Thoracic aorta (tissue), 2 donors: ENCODE results near the gene ATF7IP2. TPM values are rescaled to one million over a fixed set of nuclear protein-coding genes. Genes with fewer than 3 reads are reported as not detected.
"Not testable (repeated sequence)": the region's sequence is repeated elsewhere in the genome, so short reads cannot be mapped to it uniquely, and the experiment has no call there.

Source experiments
- ATAC-seq: fragments of 150-250 bp; one replicate; pipeline ENCODE4 v1.8.0; 2017; ENCODE audit warnings: low read depth; ENCODE audit not compliant: insufficient number of reproducible peaks, low FRiP score
- DNase-seq: peaks from one replicate; pipeline ENCODE4 v3.0.0-alpha.2; 2020; ENCODE audit warnings: low spot score
- H3K27ac ChIP-seq, 2 donors: fragments of 200-600 bp; sonication (generic); 1 replicate in 1 of 2; 2 replicates in 1 of 2; pipeline ENCODE4 v1.5.1; 2016; ENCODE audit warnings: mild to moderate bottlenecking in 2 of 2, moderate library complexity in 2 of 2
- H3K27me3 ChIP-seq: fragments of 200-600 bp; sonication (generic); replicated peaks from 2 replicates; pipeline ENCODE4 v1.6.0; 2016; ENCODE audit warnings: mild to moderate bottlenecking; ENCODE audit not compliant: insufficient read depth
- H3K36me3 ChIP-seq: fragments of 200-600 bp; sonication (generic); one replicate; pipeline ENCODE4 v1.5.1; 2016
- H3K4me1 ChIP-seq, 2 donors: fragments of 200-600 bp; sonication (generic); 1 replicate in 1 of 2; 2 replicates in 1 of 2; pipeline versions ENCODE4 v1.5.1 to v1.6.0; 2016; ENCODE audit warnings: low read depth in 2 of 2, mild to moderate bottlenecking in 1 of 2; ENCODE audit not compliant: control insufficient read depth in 1 of 2
- H3K4me3 ChIP-seq: fragments of 200-600 bp; sonication (generic); 2 replicates; pipeline ENCODE4 v1.5.1; 2016; ENCODE audit warnings: mild to moderate bottlenecking
- H3K9me3 ChIP-seq: fragments of 200-600 bp; sonication (generic); 2 replicates; pipeline ENCODE4 v1.5.1; 2016
- CTCF ChIP-seq: fragments of 200-600 bp; sonication (generic); IDR thresholded peaks from one replicate; pipeline ENCODE4 v1.5.1; 2019; ENCODE audit warnings: antibody characterized with exemption
- total RNA-seq, 2 donors: library from RNA; depleted of rRNA; stranded (reverse); fragments of >200 nt; gene quantifications; one replicate each; pipeline versions ENCODE4 v1.1.0 to v1.2.3, GENCODE V29; 2016

The ATF7IP2 gene
- total RNA-seq, 2 donors from 2014 or later, result 7.2 to 15.8 TPM

GRCh38 chr16:10402975-10403374 lies 17.1 kb downstream of the ATF7IP2 start:
- no peak for TF ChIP-seq CTCF
- Histone ChIP-seq H3K4me1 (no peaks in the 10 kb centered on the region), H3K9me3 (peaks cover 11% of the 10 kb centered on the region), H3K36me3 (no peaks in the 10 kb centered on the region), H3K27ac (no peak overlapping the region), H3K4me3 (no peak overlapping the region), H3K27me3 (no peaks in the 10 kb centered on the region)
- ATAC-seq, result no peak
- no peak for DNase-seq

GRCh38 chr16:10405386-10405939 lies 19.6 kb downstream of the ATF7IP2 start:
- Histone ChIP-seq H3K4me1 (no peaks in the 10 kb centered on the region), H3K27ac (no peak overlapping the region), H3K36me3 (no peaks in the 10 kb centered on the region), H3K27me3 (no peaks in the 10 kb centered on the region), H3K4me3 (no peak overlapping the region), H3K9me3 (peaks cover 34% of the 10 kb centered on the region)
- no peak for TF ChIP-seq CTCF
- ATAC-seq (no peak), DNase-seq (no peak)

- H3K4me3 ChIP-seq, result no peak overlapping the region
- TF ChIP-seq CTCF, result no peak
- H3K4me1 ChIP-seq, result no peaks in the 10 kb centered on the region
- DNase-seq, result no peak
- H3K27ac ChIP-seq, result no peak overlapping the region
- no peak for ATAC-seq
- no peaks in the 10 kb centered on the region for H3K27me3 ChIP-seq
- no peaks in the 10 kb centered on the region for H3K36me3 ChIP-seq
- peaks cover 34% of the 10 kb centered on the region for H3K9me3 ChIP-seq
Observed at GRCh38 chr16:10408824-10409381, 23.0 kb downstream of the ATF7IP2 start.

GRCh38 chr16:10409713-10410112 lies 23.9 kb downstream of the ATF7IP2 start:
- H3K4me3 ChIP-seq, ATAC-seq, H3K36me3 ChIP-seq, H3K4me1 ChIP-seq, H3K27me3 ChIP-seq, DNase-seq, H3K27ac ChIP-seq: not testable (repeated sequence)
- H3K9me3 ChIP-seq, result peaks cover 37% of the 10 kb centered on the region

- H3K27ac ChIP-seq, result no peak overlapping the region
- no peak overlapping the region for H3K4me3 ChIP-seq
- no peak for TF ChIP-seq CTCF
- ATAC-seq (no peak), DNase-seq (no peak)
- no peaks in the 10 kb centered on the region for H3K27me3 ChIP-seq
- H3K9me3 ChIP-seq, result peaks cover 44% of the 10 kb centered on the region
- H3K36me3 ChIP-seq, result no peaks in the 10 kb centered on the region
- no peaks in the 10 kb centered on the region for H3K4me1 ChIP-seq
Observed at GRCh38 chr16:10410469-10410868, 24.6 kb downstream of the ATF7IP2 start.
